KOPT-K1 (cell line): ENCODE data around the gene B4GALT3.
"Not testable (repeated sequence)": the region's sequence is repeated elsewhere in the genome, so short reads cannot be mapped to it uniquely, and the experiment has no call there.

Experiments
- H3K27ac ChIP-seq: fragments of 200-600 bp; sonication (generic); 2 replicates; pipeline ENCODE4 v1.5.1; 2016; ENCODE audit warnings: antibody characterized with exemption, mild to moderate bottlenecking, low read depth, low read length; ENCODE audit not compliant: poor library complexity, severe bottlenecking
- H3K36me3 ChIP-seq: fragments of 200-600 bp; sonication (generic); 2 replicates; pipeline ENCODE4 v1.5.1; 2017; ENCODE audit warnings: antibody characterized with exemption, mild to moderate bottlenecking, low read length, moderate library complexity; ENCODE audit not compliant: insufficient read depth
- H3K9me3 ChIP-seq: fragments of 200-600 bp; sonication (generic); 2 replicates; pipeline ENCODE4 v1.5.1; 2017; ENCODE audit warnings: antibody characterized with exemption, low read length, mild to moderate bottlenecking; ENCODE audit not compliant: insufficient read depth, poor library complexity, severe bottlenecking

Gene B4GALT3

GRCh38 chr1:161177112-161177935 is at the start of gene B4GALT3:
B4GALT3 (minus strand) TSS chr1:161177507; CDS start chr1:161176060, 1,447 bp downstream.
- H3K27ac ChIP-seq, result peak within 1 kb of the TSS; percentile 79
- H3K36me3 ChIP-seq, result peaks cover 36% of the 10 kb centered on the region
- no peaks in the 10 kb centered on the region for H3K9me3 ChIP-seq

- H3K27ac ChIP-seq, result peak overlapping the region; percentile 66
- H3K36me3 ChIP-seq, result peaks cover 25% of the 10 kb centered on the region
- H3K9me3 ChIP-seq, result no peaks in the 10 kb centered on the region
These were observed 49.5 kb upstream of the B4GALT3 start for GRCh38 chr1:161226759-161227158.

GRCh38 chr1:161226320-161226711 is 49.0 kb upstream of the B4GALT3 start:
- no peaks in the 10 kb centered on the region for H3K9me3 ChIP-seq
- peaks cover 25% of the 10 kb centered on the region for H3K36me3 ChIP-seq
- peak overlapping the region; percentile 66 for H3K27ac ChIP-seq

- peaks cover 25% of the 10 kb centered on the region for H3K36me3 ChIP-seq
- H3K9me3 ChIP-seq, result no peaks in the 10 kb centered on the region
- H3K27ac ChIP-seq, result peak within 1 kb of the TSS; percentile 66
These were observed 48.4 kb upstream of the B4GALT3 start, which contains the start of gene TOMM40L for GRCh38 chr1:161225534-161226319. TOMM40L (plus strand) TSS chr1:161226060; CDS start chr1:161226490, 430 bp downstream.

GRCh38 chr1:161225178-161225533 is 47.8 kb upstream of the B4GALT3 start:
- Histone ChIP-seq H3K36me3 (peaks cover 23% of the 10 kb centered on the region), H3K27ac (peak overlapping the region; percentile 33), H3K9me3 (no peaks in the 10 kb centered on the region)

GRCh38 chr1:161224695-161225087 is 47.4 kb upstream of the B4GALT3 start:
- not testable (repeated sequence) for H3K9me3 ChIP-seq
- Histone ChIP-seq H3K27ac (peak overlapping the region; percentile 33), H3K36me3 (peaks cover 18% of the 10 kb centered on the region)

GRCh38 chr1:161223805-161224694 is 46.7 kb upstream of the B4GALT3 start:
- Histone ChIP-seq H3K9me3 (no peaks in the 10 kb centered on the region), H3K36me3 (peaks cover 12% of the 10 kb centered on the region), H3K27ac (no peak overlapping the region)

GRCh38 chr1:161222175-161223019 is 45.1 kb upstream of the B4GALT3 start:
- Histone ChIP-seq H3K9me3 (no peaks in the 10 kb centered on the region), H3K27ac (no peak overlapping the region), H3K36me3 (no peaks in the 10 kb centered on the region)

- Histone ChIP-seq H3K9me3 (no peaks in the 10 kb centered on the region), H3K27ac (no peak overlapping the region), H3K36me3 (peaks cover 3% of the 10 kb centered on the region; the same call in 1 of the 2 replicates)
These were observed 42.7 kb upstream of the B4GALT3 start for GRCh38 chr1:161220002-161220401.

- Histone ChIP-seq H3K36me3 (peaks cover 11% of the 10 kb centered on the region; the same call in 1 of the 2 replicates), H3K9me3 (no peaks in the 10 kb centered on the region), H3K27ac (no peak overlapping the region)
These were observed 42.0 kb upstream of the B4GALT3 start for GRCh38 chr1:161219078-161219892.

GRCh38 chr1:161218301-161219077 is 41.2 kb upstream of the B4GALT3 start:
- no peak overlapping the region for H3K27ac ChIP-seq
- H3K36me3 ChIP-seq, result peaks cover 19% of the 10 kb centered on the region
- H3K9me3 ChIP-seq, result no peaks in the 10 kb centered on the region

GRCh38 chr1:161217831-161218230 is 40.5 kb upstream of the B4GALT3 start:
- H3K27ac ChIP-seq, result no peak overlapping the region
- peaks cover 25% of the 10 kb centered on the region for H3K36me3 ChIP-seq

More at GRCh38 chr1:161217831-161218230, 40.5 kb upstream of the B4GALT3 start:
- no peaks in the 10 kb centered on the region for H3K9me3 ChIP-seq
